ENCODE data around the gene FREM3.

FREM3 gene

DNA sequence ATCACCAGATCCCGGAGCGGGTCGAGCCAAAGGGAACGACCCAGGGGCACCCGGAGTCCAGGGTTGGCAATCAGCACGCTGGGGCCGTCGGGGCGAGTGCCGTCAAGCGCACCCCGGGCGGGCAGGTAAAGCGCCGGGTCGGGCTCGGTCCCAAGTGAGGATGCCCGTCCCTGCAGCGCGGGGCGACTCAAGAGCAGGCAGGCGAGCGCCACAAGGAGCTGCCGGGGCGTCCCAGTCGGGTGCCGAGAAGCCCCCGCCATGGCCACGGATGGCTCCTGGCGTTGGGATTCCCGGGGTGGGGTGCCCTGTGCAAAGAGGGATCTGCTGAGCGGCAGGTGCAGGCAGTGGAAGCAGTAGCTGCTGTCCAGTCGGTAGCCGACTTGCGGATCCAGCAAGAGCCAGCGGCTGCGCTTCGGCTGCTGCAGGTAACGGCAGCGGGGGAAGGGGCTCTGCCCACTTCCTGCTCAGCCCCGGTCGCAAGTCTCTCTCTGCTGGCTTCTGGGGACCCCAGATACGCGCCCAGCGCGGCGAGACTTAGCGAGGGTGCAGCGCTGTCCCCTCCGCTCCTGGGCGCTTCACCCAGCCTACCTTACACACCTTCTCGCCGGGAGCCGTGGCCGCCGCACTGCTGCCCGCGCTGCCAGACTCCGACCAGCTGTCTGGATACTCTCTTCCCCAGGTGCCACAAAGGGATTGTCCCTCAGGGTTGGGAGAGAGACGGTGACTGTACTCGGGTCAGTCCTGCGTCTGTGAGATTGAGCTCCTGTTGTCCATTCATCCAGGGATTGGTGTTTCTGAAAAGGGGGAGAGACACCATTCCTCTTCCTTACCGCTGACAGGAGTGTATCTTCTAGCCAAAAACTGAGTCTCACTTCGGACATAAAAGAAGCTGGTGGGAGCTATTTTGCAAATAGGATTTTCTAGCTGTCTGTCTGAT, at the start of gene FREM3:
FREM3 (minus strand) TSS at position 260 of the 937 bp plus-strand sequence; CDS start at position 260, 0 bp downstream.
- H3K27me3 ChIP-seq (ENCODE audit: low read length) = no peaks in the 10 kb centered on the region
- no peak within 1 kb of the TSS for H2AFZ ChIP-seq (ENCODE audit: low read depth, low read length, severe bottlenecking)
- H3K9me3 ChIP-seq (ENCODE audit: insufficient read depth, low read length) = no peaks in the 10 kb centered on the region
- H3K9me2 ChIP-seq (replicated peaks; ENCODE audit: insufficient read depth, low read length) = no peaks in the 10 kb centered on the region
- H3K9ac ChIP-seq (ENCODE audit: low read length) = no peak within 1 kb of the TSS
- no peaks in the 10 kb centered on the region for H3K36me3 ChIP-seq (ENCODE audit: low read length)
- H3F3A ChIP-seq (ENCODE audit: insufficient read depth) = no peaks in the 10 kb centered on the region
- H3K27ac ChIP-seq (ENCODE audit: low read depth, low read length) = no peak within 1 kb of the TSS
- H3K4me2 ChIP-seq (ENCODE audit: low read depth, low read length, poor library complexity, severe bottlenecking) = no peak within 1 kb of the TSS
- H4K20me1 ChIP-seq (ENCODE audit: low read depth, low read length) = no peaks in the 10 kb centered on the region
- TF ChIP-seq, protein P1, sequence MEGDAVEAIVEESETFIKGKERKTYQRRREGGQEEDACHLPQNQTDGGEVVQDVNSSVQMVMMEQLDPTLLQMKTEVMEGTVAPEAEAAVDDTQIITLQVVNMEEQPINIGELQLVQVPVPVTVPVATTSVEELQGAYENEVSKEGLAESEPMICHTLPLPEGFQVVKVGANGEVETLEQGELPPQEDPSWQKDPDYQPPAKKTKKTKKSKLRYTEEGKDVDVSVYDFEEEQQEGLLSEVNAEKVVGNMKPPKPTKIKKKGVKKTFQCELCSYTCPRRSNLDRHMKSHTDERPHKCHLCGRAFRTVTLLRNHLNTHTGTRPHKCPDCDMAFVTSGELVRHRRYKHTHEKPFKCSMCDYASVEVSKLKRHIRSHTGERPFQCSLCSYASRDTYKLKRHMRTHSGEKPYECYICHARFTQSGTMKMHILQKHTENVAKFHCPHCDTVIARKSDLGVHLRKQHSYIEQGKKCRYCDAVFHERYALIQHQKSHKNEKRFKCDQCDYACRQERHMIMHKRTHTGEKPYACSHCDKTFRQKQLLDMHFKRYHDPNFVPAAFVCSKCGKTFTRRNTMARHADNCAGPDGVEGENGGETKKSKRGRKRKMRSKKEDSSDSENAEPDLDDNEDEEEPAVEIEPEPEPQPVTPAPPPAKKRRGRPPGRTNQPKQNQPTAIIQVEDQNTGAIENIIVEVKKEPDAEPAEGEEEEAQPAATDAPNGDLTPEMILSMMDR (IDR thresholded peaks at IDR 0.05; ENCODE audit: insufficient read depth, low read length, poor library complexity, severe bottlenecking) = no peak
- TF ChIP-seq EZH2phosphoT487 (conservative IDR thresholded peaks at IDR 0.05; ENCODE audit: low read length) = no peak
- H3K79me2 ChIP-seq (ENCODE audit: insufficient read depth, low read length) = no peaks in the 10 kb centered on the region
- H3K4me3 ChIP-seq (ENCODE audit: insufficient read depth, low read length, poor library complexity, severe bottlenecking) = no peak within 1 kb of the TSS

- no peaks in the 10 kb centered on the region for H3K79me2 ChIP-seq (ENCODE audit: insufficient read depth, low read length)
- H3K4me2 ChIP-seq (ENCODE audit: low read depth, low read length, poor library complexity, severe bottlenecking) = no peak overlapping the region
- no peaks in the 10 kb centered on the region for H3F3A ChIP-seq (ENCODE audit: insufficient read depth)
- no peak for TF ChIP-seq EZH2phosphoT487 (conservative IDR thresholded peaks at IDR 0.05; ENCODE audit: low read length)
- TF ChIP-seq, protein P1 (IDR thresholded peaks at IDR 0.05; ENCODE audit: insufficient read depth, low read length, poor library complexity, severe bottlenecking) = no peak
- no peaks in the 10 kb centered on the region for H3K27me3 ChIP-seq (ENCODE audit: low read length)
- H3K36me3 ChIP-seq (ENCODE audit: low read length) = no peaks in the 10 kb centered on the region
- H4K20me1 ChIP-seq (ENCODE audit: low read depth, low read length) = no peaks in the 10 kb centered on the region
- no peaks in the 10 kb centered on the region for H3K9me2 ChIP-seq (replicated peaks; ENCODE audit: insufficient read depth, low read length)
- H3K9ac ChIP-seq (ENCODE audit: low read length) = no peak overlapping the region
- H3K27ac ChIP-seq (ENCODE audit: low read depth, low read length) = no peak overlapping the region
- no peak overlapping the region for H2AFZ ChIP-seq (ENCODE audit: low read depth, low read length, severe bottlenecking)
- H3K4me3 ChIP-seq (ENCODE audit: insufficient read depth, low read length, poor library complexity, severe bottlenecking) = no peak overlapping the region
- no peaks in the 10 kb centered on the region for H3K9me3 ChIP-seq (ENCODE audit: insufficient read depth, low read length)
Observed at GRCh38 chr4:143745874-143746273, 45.4 kb upstream of the FREM3 start.

DNA sequence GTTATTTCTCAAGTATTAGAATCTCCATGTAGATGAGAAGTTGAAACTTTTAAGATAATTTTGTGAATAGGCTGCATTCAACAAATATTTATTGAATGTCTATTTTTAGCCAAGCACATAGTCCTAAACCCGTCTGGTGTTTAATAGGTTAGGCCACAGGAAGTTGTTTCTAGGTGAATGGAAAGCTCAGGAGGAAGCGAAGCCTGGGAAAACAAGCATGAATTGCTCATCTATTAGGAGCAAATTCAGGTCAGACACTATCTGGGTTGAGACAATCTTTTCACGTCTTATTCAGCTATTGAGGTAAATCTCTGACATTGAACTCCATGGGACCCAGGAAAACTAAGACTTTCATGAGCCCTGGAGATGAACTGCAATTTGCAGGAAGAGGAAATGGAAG, 43.1 kb upstream of the FREM3 start:
- Histone ChIP-seq H3K4me2 (ENCODE audit: low read depth, low read length, poor library complexity, severe bottlenecking) (no peak overlapping the region), H4K20me1 (ENCODE audit: low read depth, low read length) (no peaks in the 10 kb centered on the region), H3K9me3 (ENCODE audit: insufficient read depth, low read length) (no peaks in the 10 kb centered on the region), H2AFZ (ENCODE audit: low read depth, low read length, severe bottlenecking) (no peak overlapping the region), H3K27ac (ENCODE audit: low read depth, low read length) (no peak overlapping the region), H3K4me3 (ENCODE audit: insufficient read depth, low read length, poor library complexity, severe bottlenecking) (no peak overlapping the region), H3F3A (ENCODE audit: insufficient read depth) (no peaks in the 10 kb centered on the region), H3K9ac (ENCODE audit: low read length) (no peak overlapping the region), H3K79me2 (ENCODE audit: insufficient read depth, low read length) (no peaks in the 10 kb centered on the region), H3K36me3 (ENCODE audit: low read length) (no peaks in the 10 kb centered on the region), H3K9me2 (replicated peaks; ENCODE audit: insufficient read depth, low read length) (no peaks in the 10 kb centered on the region), H3K27me3 (ENCODE audit: low read length) (no peaks in the 10 kb centered on the region)
- TF ChIP-seq, protein P1 (IDR thresholded peaks at IDR 0.05; ENCODE audit: insufficient read depth, low read length, poor library complexity, severe bottlenecking) = no peak
- TF ChIP-seq EZH2phosphoT487 (conservative IDR thresholded peaks at IDR 0.05; ENCODE audit: low read length) = no peak

Measured in SU-DHL-6 (cell line).